Gastrocnemius medialis (tissue), 4 donors: ENCODE measurements around the gene VIM.

Experiments
- CTCF ChIP-seq, 5 experiments: fragments of 450-650 bp in 3 of 5; fragments of 200-600 bp in 2 of 5; sonication (generic) in 2 of 5; IDR thresholded peaks in 4 of 5; conservative IDR thresholded peaks in 1 of 5; 1 replicate in 4 of 5; 2 replicates in 1 of 5; pipeline ENCODE4 v1.5.1; 2016 to 2019; ENCODE audit warnings: antibody characterized with exemption in 5 of 5, mild to moderate bottlenecking in 3 of 5, moderate library complexity in 3 of 5
- POLR2A ChIP-seq, 2 donors: fragments of 450-650 bp; IDR thresholded peaks; one replicate each; pipeline ENCODE4 v1.6.1; 2017; ENCODE audit warnings: antibody characterized with exemption in 2 of 2, mild to moderate bottlenecking in 2 of 2, moderate library complexity in 2 of 2

- TF ChIP-seq CTCF (IDR thresholded peaks at IDR 0.05 in 4 of 5, conservative IDR thresholded peaks at IDR 0.05 in 1 of 5) (no peak), POLR2A (IDR thresholded peaks at IDR 0.05) (no peak)
Measured at GRCh38 chr10:17240096-17240495, 12.1 kb downstream of the VIM start.
